ENCODE measurements around the gene PPP1R12C. TPM values are rescaled to one million over a fixed set of nuclear protein-coding genes. Genes with fewer than 3 reads are reported as not detected.

Gene PPP1R12C
- total and polyA plus RNA-seq, 2 donors from 2014 or later: 89.0 to 146 TPM

DNA sequence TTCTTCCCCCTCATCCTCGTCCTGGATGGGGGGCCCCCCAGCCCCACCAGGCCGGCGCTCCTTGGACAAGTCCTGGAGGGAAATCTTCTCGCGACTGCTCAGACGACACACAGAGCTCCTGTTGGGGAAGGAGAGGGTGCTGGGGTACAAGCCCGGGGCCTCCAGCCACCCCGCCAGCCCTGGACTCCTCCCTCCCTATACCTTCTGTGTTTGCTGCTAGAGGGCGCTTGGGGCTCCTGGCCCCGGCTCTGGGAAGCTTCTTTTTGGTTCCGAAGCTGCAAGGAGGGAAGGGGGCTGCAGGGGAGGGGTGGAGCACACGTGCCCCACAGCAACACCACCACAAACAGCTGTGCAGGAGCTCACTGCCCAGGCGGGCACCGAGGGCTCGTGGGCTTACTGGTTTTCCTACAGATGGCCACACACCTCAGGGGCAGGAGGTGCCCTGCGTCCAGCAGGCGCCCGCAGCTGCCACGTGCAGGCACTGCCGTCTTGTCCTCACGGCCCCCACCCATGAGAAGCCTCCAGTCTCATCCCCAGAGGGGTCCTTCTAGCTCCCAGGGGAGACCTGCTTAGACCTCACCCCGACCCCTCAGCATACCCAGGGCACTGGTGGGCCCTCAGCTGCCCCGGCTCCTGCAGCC, 21.3 kb downstream of the PPP1R12C start:
- intact Hi-C loops (cut with DNase I): no loop called here
- H3K4me3 ChIP-seq (ENCODE audit: low read length in 3 of 3): no peak overlapping the region
- TF ChIP-seq, protein P1, sequence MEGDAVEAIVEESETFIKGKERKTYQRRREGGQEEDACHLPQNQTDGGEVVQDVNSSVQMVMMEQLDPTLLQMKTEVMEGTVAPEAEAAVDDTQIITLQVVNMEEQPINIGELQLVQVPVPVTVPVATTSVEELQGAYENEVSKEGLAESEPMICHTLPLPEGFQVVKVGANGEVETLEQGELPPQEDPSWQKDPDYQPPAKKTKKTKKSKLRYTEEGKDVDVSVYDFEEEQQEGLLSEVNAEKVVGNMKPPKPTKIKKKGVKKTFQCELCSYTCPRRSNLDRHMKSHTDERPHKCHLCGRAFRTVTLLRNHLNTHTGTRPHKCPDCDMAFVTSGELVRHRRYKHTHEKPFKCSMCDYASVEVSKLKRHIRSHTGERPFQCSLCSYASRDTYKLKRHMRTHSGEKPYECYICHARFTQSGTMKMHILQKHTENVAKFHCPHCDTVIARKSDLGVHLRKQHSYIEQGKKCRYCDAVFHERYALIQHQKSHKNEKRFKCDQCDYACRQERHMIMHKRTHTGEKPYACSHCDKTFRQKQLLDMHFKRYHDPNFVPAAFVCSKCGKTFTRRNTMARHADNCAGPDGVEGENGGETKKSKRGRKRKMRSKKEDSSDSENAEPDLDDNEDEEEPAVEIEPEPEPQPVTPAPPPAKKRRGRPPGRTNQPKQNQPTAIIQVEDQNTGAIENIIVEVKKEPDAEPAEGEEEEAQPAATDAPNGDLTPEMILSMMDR (IDR thresholded peaks at IDR 0.05; ENCODE audit: borderline replicate concordance, extremely low read depth, insufficient read depth): no peak
- peaks cover 0 to 12% (median 2%) of the 10 kb centered on the region in 3 donors for H3K36me3 ChIP-seq (ENCODE audit: control insufficient read depth in 2 of 3, insufficient read depth in 3 of 3, low read length in 3 of 3)
- H3K9ac ChIP-seq (ENCODE audit: low read length in 3 of 3): no peak overlapping the region
- peak in 2 of 5 donors; percentile 39 to 43 for DNase-seq
- H3K9me3 ChIP-seq (ENCODE audit: control insufficient read depth in 2 of 3, insufficient read depth in 1 of 3, low read length in 3 of 3): no peaks in the 10 kb centered on the region
- H3K27me3 ChIP-seq (ENCODE audit: control insufficient read depth, insufficient read depth, low read length): no peaks in the 10 kb centered on the region
- FAIRE-seq: no peak
- H3K27ac ChIP-seq (ENCODE audit: low read depth in 2 of 2, low read length in 2 of 2): no peak overlapping the region
- H3K4me1 ChIP-seq (ENCODE audit: control insufficient read depth in 2 of 3, insufficient read depth in 2 of 3, low read depth in 1 of 3, low read length in 3 of 3): no peaks in the 10 kb centered on the region

DNA sequence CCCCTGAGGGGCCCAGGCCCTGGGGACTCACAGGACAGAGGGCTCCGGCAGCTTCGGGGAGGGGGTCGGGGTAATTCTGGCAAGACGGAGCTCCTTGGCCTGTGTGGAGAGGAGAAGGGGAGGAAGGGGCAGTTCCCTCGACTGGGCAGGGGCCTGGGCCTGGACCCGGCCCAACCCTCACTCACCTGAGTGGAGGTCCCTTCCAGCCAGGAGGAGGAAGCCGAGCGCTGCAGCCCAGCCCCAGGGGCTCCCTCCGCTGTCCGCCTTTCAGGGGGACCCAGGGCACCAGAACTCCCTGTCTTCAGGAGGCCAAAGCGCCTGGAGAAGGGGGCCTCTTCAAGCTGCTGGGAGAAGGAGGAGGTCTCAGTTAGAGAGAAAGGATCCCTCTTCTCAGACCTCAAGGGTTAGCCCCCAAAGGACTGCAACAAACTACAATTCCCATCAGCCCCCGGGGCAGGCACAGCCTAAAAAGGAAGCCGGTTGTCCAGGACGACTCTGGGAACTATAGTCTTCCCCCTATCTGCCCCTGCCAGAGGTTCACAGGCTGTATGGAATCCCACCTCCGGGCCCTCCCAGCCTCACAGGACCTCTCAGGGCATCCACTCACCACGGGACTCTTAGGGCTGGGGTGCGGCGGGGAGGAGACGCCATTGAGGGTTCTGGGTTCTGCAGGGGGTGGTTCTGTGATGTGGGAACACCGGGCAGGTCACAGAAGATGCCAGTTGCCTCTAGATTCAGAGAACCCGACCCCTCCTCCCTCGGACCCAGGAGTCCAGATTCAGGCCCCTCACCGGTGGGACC, 22.0 kb downstream of the PPP1R12C start:
- Histone ChIP-seq H3K27me3 (ENCODE audit: control insufficient read depth, insufficient read depth, low read length) (no peaks in the 10 kb centered on the region), H3K9me3 (ENCODE audit: control insufficient read depth in 2 of 3, insufficient read depth in 1 of 3, low read length in 3 of 3) (no peaks in the 10 kb centered on the region), H3K9ac (ENCODE audit: low read length in 3 of 3) (no peak overlapping the region), H3K4me1 (ENCODE audit: control insufficient read depth in 2 of 3, insufficient read depth in 2 of 3, low read depth in 1 of 3, low read length in 3 of 3) (no peaks in the 10 kb centered on the region), H3K4me3 (ENCODE audit: low read length in 3 of 3) (no peak overlapping the region), H3K27ac (ENCODE audit: low read depth in 2 of 2, low read length in 2 of 2) (no peak overlapping the region), H3K36me3 (ENCODE audit: control insufficient read depth in 2 of 3, insufficient read depth in 3 of 3, low read length in 3 of 3) (peaks cover 0 to 12% (median 2%) of the 10 kb centered on the region in 3 donors)
- intact Hi-C loops (cut with DNase I): no loop called here
- FAIRE-seq: no peak
- TF ChIP-seq, protein P1 (IDR thresholded peaks at IDR 0.05; ENCODE audit: borderline replicate concordance, extremely low read depth, insufficient read depth): no peak
- DNase-seq: no peak

DNA sequence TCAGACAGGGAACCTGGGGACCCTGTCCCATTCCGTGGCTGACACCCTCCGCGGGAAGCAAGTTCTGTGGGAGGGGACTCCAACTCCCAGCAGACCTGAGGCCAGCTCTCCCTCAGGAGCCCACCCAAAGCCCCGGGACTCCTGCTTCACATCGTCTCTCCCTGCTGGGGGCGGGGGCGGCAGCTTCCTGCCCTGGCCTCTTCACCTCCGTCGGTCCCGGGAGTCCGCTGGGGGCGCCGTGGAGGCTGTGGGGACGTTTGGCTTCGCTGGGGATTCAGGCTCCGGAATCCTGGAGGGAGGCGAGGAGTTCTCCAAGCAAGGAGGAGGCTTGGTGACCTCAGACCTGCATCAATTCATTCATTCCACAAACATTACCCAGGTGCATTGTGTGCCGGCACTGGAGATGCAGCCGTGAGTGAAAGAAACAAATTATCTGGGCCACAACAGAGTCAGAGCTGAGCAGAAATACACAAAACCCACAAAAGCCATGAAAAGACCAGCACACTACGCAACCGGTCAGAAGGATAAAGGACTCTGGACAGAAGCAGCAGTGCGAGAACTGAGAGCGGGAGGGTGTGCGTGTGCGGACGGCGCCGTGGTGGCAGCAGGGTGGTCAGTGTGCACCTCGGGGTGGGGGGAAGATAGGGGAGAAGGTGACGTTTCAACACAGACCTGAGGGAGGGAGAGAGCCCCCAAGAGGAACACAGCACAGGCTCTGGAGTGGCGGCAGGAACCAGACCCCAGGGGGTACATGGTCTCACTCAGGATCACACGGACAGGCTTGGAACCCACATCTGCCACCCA, 22.8 kb downstream of the PPP1R12C start:
- H3K27me3 ChIP-seq (ENCODE audit: control insufficient read depth, insufficient read depth, low read length): no peaks in the 10 kb centered on the region
- no peaks in the 10 kb centered on the region for H3K9me3 ChIP-seq (ENCODE audit: control insufficient read depth in 2 of 3, insufficient read depth in 1 of 3, low read length in 3 of 3)
- no peak overlapping the region for H3K4me3 ChIP-seq (ENCODE audit: low read length in 3 of 3)
- DNase-seq (peak in 2 of 5 donors; percentile 41 to 46), FAIRE-seq (no peak)
- TF ChIP-seq, protein P1 (IDR thresholded peaks at IDR 0.05; ENCODE audit: borderline replicate concordance, extremely low read depth, insufficient read depth): no peak
- H3K9ac ChIP-seq (ENCODE audit: low read length in 3 of 3): no peak overlapping the region
- intact Hi-C loops (cut with DNase I): no loop called here
- H3K4me1 ChIP-seq (ENCODE audit: control insufficient read depth in 2 of 3, insufficient read depth in 2 of 3, low read depth in 1 of 3, low read length in 3 of 3): no peaks in the 10 kb centered on the region
- no peak overlapping the region for H3K27ac ChIP-seq (ENCODE audit: low read depth in 2 of 2, low read length in 2 of 2)
- H3K36me3 ChIP-seq (ENCODE audit: control insufficient read depth in 2 of 3, insufficient read depth in 3 of 3, low read length in 3 of 3): peaks cover 0 to 12% (median 2%) of the 10 kb centered on the region in 3 donors
